ENCODE results near the gene RANBP10.

DNA sequence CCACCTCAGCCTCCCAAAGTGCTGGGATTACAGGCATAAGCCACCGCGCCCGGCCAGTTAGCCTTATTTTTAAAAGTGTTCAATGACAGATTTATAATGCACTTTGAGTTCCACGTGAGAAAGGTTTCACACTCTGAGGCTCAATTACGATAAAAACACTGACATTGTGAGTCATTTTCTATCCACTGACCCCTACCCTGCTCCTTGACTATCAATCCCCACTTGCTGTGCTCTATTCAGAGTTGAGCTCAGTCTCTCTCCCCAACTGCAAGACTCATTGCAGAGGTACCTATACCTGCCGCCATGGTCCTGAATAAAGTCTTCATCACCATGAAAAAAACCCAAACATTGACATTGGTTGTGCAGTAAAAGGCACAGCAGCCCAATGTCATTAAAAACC is 95.8 kb downstream of the RANBP10 start:
- TF ChIP-seq, protein P1, sequence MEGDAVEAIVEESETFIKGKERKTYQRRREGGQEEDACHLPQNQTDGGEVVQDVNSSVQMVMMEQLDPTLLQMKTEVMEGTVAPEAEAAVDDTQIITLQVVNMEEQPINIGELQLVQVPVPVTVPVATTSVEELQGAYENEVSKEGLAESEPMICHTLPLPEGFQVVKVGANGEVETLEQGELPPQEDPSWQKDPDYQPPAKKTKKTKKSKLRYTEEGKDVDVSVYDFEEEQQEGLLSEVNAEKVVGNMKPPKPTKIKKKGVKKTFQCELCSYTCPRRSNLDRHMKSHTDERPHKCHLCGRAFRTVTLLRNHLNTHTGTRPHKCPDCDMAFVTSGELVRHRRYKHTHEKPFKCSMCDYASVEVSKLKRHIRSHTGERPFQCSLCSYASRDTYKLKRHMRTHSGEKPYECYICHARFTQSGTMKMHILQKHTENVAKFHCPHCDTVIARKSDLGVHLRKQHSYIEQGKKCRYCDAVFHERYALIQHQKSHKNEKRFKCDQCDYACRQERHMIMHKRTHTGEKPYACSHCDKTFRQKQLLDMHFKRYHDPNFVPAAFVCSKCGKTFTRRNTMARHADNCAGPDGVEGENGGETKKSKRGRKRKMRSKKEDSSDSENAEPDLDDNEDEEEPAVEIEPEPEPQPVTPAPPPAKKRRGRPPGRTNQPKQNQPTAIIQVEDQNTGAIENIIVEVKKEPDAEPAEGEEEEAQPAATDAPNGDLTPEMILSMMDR (conservative IDR thresholded peaks at IDR 0.05; ENCODE audit: low read length) = no peak
- no peak for TF ChIP-seq EZH2phosphoT487 (IDR thresholded peaks at IDR 0.05; ENCODE audit: borderline replicate concordance, low read depth, low read length)
